ENCODE data around the gene FTCD. TPM values are rescaled to one million over a fixed set of nuclear protein-coding genes. Genes with fewer than 3 reads are reported as not detected.
"Not testable (repeated sequence)": the region's sequence is repeated elsewhere in the genome, so short reads cannot be mapped to it uniquely, and the experiment has no call there.

The FTCD gene
- total and polyA plus RNA-seq, 2 donors (not counting 3 experiments of a cell fraction or from before 2014, with no cell fraction given), result 0.06 to 1.2 TPM

GRCh38 chr21:46148106-46148505 is 7.3 kb downstream of the FTCD start:
- FAIRE-seq (no peak), DNase-seq (ENCODE audit: low read depth, low spot score) (no peak)
- Histone ChIP-seq H3K4me1 (ENCODE audit: control insufficient read depth, extremely low read depth, insufficient read depth, low read length) (peaks cover 3% of the 10 kb centered on the region), H3K9me1 (replicated peaks; ENCODE audit: control insufficient read depth, extremely low read depth, insufficient read depth, low read length) (no peaks in the 10 kb centered on the region), H3K36me3 (ENCODE audit: control insufficient read depth in 2 of 2, extremely low read depth in 1 of 2, insufficient read depth in 2 of 2, low read length in 2 of 2) (no peaks in the 10 kb centered on the region), H2AFZ (ENCODE audit: low read depth, low read length) (no peak overlapping the region), H3K9ac (replicated peaks; ENCODE audit: extremely low read depth, insufficient read depth, low read length) (no peak overlapping the region), H3K4me3 (replicated peaks in 1 of 3; ENCODE audit: insufficient read depth in 1 of 3, low read depth in 1 of 3, low read length in 3 of 3) (no peak overlapping the region), H3K27me3 (ENCODE audit: control insufficient read depth in 2 of 2, insufficient read depth in 2 of 2, low read length in 2 of 2) (no peaks in the 10 kb centered on the region), H3K9me3 (replicated peaks; ENCODE audit: control insufficient read depth, insufficient read depth, low read length) (no peaks in the 10 kb centered on the region), H3K4me2 (ENCODE audit: insufficient read depth, low read length) (no peak overlapping the region), H3K79me2 (ENCODE audit: control insufficient read depth, insufficient read depth, low read length) (no peaks in the 10 kb centered on the region), H4K20me1 (replicated peaks; ENCODE audit: control insufficient read depth, extremely low read depth, insufficient read depth, low read length) (no peaks in the 10 kb centered on the region), H3K27ac (ENCODE audit: insufficient read depth, low read depth, low read length) (no peak overlapping the region)
- ChIA-PET POLR2A (no interaction called here), CTCF (no interaction called here)
- intact Hi-C loops (cut with micrococcal nuclease) (loop anchor here (5.0 kb wide), 1 partner anchor 79 kb away; the partner anchor contains the start of gene LSS), dilution Hi-C loops (cut with MboI; ENCODE audit: extremely low pct_ligation_motif_present, low sequenced_read_pairs) (no loop called here)
- no TSS peak for BruUV-seq (replicated peaks)
- TF ChIP-seq MYC (IDR thresholded peaks at IDR 0.05; ENCODE audit: low read depth, low read length), result no peak
- no peak for TF ChIP-seq GATA2 (IDR thresholded peaks at IDR 0.05; ENCODE audit: insufficient read depth, insufficient read length, low read depth, low read length)

GRCh38 chr21:46147429-46147828 is 8.0 kb downstream of the FTCD start:
- H3K27me3 ChIP-seq (ENCODE audit: control insufficient read depth in 2 of 2, insufficient read depth in 2 of 2, low read length in 2 of 2); H3K4me1 ChIP-seq (ENCODE audit: control insufficient read depth, extremely low read depth, insufficient read depth, low read length); POLR2A ChIA-PET; H3K9me3 ChIP-seq (replicated peaks; ENCODE audit: control insufficient read depth, insufficient read depth, low read length); CTCF ChIA-PET; H3K27ac ChIP-seq (ENCODE audit: insufficient read depth, low read depth, low read length); BruUV-seq (replicated peaks); H3K36me3 ChIP-seq (ENCODE audit: control insufficient read depth in 2 of 2, extremely low read depth in 1 of 2, insufficient read depth in 2 of 2, low read length in 2 of 2); H3K9ac ChIP-seq (replicated peaks; ENCODE audit: extremely low read depth, insufficient read depth, low read length); H3K4me3 ChIP-seq (replicated peaks in 1 of 3; ENCODE audit: insufficient read depth in 1 of 3, low read depth in 1 of 3, low read length in 3 of 3); H2AFZ ChIP-seq (ENCODE audit: low read depth, low read length); H3K79me2 ChIP-seq (ENCODE audit: control insufficient read depth, insufficient read depth, low read length); FAIRE-seq; H3K9me1 ChIP-seq (replicated peaks; ENCODE audit: control insufficient read depth, extremely low read depth, insufficient read depth, low read length); H3K4me2 ChIP-seq (ENCODE audit: insufficient read depth, low read length); H4K20me1 ChIP-seq (replicated peaks; ENCODE audit: control insufficient read depth, extremely low read depth, insufficient read depth, low read length); dilution Hi-C loops (cut with MboI; ENCODE audit: extremely low pct_ligation_motif_present, low sequenced_read_pairs): not testable (repeated sequence)
- intact Hi-C loops (cut with micrococcal nuclease), result loop anchor here (5.0 kb wide), 1 partner anchor 80 kb away; the partner anchor contains the start of gene LSS
- TF ChIP-seq CTCF (IDR thresholded peaks at IDR 0.05; ENCODE audit: extremely low read depth in 1 of 2, insufficient read depth in 1 of 2, low read depth in 1 of 2, low read length in 2 of 2), result peak; percentile 46 to 74
- peak; percentile 37 for DNase-seq (ENCODE audit: low read depth, low spot score)

Measured in endothelial cell of umbilical vein (primary cell).